ENCODE measurements around the gene PKP3.
"Not testable (repeated sequence)": the region's sequence is repeated elsewhere in the genome, so short reads cannot be mapped to it uniquely, and the experiment has no call there.

Gene PKP3, protein sequence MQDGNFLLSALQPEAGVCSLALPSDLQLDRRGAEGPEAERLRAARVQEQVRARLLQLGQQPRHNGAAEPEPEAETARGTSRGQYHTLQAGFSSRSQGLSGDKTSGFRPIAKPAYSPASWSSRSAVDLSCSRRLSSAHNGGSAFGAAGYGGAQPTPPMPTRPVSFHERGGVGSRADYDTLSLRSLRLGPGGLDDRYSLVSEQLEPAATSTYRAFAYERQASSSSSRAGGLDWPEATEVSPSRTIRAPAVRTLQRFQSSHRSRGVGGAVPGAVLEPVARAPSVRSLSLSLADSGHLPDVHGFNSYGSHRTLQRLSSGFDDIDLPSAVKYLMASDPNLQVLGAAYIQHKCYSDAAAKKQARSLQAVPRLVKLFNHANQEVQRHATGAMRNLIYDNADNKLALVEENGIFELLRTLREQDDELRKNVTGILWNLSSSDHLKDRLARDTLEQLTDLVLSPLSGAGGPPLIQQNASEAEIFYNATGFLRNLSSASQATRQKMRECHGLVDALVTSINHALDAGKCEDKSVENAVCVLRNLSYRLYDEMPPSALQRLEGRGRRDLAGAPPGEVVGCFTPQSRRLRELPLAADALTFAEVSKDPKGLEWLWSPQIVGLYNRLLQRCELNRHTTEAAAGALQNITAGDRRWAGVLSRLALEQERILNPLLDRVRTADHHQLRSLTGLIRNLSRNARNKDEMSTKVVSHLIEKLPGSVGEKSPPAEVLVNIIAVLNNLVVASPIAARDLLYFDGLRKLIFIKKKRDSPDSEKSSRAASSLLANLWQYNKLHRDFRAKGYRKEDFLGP

DNA sequence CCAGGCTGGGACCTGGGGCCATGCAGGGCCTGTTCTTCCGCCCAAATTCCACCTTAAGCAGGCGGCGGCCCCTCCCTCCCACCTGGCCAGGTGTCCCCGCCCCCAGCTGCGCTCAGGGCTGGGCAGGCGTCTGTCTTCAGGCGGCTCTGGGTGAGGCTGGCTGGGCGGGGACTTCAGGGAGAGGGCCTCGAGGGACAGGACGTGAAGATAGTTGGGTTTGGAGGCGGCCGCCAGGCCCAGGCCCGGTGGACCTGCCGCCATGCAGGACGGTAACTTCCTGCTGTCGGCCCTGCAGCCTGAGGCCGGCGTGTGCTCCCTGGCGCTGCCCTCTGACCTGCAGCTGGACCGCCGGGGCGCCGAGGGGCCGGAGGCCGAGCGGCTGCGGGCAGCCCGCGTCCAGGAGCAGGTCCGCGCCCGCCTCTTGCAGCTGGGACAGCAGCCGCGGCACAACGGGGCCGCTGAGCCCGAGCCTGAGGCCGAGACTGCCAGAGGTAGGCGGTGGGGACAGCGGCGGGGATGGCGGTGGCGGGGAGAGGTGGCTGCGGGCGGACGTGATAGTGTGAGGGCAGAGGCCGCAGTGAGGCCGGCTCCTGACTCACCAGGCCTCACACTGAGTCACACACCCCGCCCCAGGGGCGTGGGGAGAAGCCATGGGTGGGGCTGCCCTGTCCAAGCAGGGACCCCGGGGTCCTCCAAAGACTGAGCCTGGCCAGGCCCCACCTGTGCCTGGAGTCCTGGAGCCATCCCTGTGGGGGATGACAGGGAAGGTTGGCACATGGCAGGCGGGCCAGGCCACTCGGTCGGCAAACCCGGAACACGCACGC, at the start of gene PKP3:
Gene PKP3, plus strand, starts transcription at position 176 of the 824 bp plus-strand sequence. Its CDS starts 84 bp downstream, at position 260.
- no peak for DNase-seq

DNA sequence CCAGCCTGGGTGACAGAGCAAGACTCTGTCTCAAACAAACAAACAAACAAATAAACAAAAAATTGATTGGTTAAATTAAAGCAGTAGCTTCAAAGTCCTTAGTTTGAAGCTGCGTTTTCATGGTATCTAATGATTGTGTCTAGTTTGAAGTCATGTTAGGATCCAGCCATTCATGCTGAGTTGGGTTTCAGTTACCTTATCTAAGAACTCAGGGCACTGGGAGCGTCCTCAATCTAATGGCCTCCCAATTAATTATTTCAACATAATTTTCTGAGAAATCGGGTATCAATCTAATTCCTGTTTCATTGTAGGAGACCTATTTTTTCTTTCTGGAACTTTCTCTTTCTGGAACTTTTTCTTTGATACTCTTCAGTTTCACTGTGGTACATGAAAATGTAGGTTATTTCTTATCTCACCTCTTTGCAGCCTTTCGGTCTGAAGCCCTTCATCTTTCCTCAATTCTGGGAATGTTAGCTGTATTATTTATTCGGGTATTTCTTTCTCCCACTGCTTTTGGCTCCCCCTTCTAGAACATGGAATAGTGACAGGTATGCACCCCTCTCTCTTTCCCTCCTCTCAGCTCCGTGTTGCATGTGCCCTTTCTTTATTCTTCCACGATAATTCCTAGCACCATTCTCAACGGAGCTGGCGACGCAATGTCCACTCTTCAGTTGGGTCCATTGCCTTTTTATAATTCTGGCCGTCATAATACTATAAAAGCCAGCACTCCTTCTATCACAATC, 49.0 kb upstream of the PKP3 start:
- no peak for DNase-seq

DNA sequence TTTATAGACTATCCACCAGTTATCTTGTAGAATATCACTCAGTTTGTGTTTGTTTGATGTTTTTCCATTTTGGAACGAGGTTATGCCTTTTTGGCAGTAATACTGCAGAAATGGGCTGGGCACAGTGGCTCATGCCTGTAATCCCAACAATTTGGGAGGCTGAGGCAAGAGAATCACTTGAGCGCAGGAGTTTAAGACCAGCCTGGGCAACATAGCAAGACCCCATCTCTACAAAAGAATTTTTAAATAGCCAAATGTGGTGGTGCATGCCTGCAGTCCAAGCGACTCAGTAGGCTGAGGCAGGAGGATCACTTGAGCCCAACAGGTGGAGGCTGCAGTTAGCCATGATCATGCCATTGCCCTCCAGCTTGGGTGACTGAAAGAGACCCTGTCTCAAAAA, 47.5 kb upstream of the PKP3 start:
- no peak for DNase-seq

DNA sequence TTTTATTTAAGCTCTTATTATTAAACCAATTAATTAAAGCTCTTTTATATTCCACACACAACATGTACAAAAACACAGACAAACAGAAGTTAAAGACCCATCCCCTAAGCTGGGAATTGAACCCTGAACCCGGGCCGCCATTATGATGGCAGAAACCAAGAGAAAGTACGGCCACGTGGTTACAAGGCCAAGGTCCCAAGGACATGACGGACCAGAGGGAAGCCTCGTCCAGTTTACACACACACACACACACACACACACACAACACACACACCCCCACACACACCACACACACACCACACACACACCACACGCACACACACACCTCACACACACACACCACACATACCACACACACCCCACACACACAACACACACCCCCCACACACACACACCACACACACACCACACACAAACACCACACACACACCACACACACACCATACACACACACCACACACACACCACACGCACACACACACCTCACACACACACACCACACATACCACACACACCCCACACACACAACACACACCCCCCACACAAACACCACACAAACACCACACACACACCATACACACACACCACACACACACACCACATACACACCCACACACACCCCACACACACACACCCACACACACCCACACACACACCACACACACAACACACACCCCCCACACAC, 44.6 kb upstream of the PKP3 start:
- not testable (repeated sequence) for DNase-seq

DNA sequence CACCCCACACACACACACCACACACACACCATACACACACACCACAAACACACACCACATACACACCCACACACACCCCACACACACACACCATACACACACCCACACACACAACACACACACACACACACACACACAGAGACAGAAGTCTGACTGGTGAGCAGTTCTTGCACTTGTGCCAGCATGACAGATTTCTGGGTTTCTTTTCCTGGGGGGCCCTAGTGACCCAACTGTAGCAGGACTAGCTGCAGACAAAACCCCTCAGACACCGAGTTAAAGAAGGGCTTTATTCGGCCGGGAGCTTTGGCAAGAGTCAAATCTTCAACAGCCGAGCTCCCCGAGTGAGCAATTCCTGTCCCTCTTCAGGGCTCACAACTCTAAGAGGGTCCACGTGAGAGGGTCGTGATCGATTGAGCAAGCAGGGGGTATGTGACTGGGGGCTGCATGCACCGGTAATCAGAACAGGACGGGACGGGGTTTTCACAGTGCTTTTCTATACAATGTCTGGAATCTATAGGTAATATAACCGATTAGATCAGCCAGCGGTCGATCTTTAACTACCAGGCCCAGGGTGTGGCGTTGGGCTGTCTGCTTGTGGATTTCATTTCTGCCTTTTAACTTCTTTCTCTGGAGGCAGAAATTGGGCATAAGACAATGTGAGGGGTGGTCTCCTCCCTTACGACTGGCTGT, 43.8 kb upstream of the PKP3 start:
- peak; percentile 16 for DNase-seq

DNA sequence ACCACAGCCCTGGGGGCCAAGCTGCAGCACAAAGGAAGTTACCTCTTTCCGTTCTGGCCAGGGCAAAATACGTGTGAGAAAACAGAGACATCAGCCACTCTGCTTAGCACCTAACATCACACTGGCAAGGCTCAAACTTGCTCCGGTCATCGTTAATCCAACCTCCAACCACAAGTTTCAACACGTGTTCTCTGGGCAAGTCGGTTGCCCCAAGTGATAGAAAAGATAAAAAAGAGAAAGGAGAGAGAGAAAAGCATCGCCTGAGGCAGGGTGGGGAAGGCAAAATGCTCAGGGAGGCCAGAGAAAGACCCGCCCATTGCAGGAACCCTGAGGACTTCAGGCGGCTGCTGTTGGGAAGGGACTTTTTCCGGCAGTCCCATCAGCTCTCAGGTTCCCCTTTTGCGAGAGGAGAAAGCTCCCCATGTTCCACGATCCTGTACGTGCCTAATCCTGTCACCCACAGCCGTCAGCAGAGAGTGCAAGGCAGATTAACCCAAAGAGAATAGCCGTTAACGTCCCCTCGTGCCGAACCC, 43.2 kb upstream of the PKP3 start:
- DNase-seq: peak; percentile 36

DNA sequence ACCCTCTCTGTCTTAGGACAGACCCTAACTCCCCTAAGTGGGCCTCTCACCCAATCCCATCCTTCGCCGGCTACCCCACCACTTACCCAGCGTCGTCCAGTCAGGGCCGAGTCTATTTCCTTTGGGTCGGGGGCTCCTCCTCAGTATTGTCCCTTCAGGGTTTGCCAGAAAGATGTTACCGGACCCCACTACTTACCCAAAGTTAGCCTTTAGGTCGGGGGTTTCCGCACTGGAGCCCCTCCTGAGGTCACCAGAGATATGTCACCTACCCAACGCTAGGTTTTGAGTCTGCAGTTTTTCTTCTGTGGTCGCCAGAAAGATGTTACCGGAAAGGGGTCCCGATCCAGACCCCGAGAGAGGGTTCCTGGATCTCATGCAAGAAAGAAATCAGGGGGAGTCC, 42.6 kb upstream of the PKP3 start:
- DNase-seq: no peak

DNA sequence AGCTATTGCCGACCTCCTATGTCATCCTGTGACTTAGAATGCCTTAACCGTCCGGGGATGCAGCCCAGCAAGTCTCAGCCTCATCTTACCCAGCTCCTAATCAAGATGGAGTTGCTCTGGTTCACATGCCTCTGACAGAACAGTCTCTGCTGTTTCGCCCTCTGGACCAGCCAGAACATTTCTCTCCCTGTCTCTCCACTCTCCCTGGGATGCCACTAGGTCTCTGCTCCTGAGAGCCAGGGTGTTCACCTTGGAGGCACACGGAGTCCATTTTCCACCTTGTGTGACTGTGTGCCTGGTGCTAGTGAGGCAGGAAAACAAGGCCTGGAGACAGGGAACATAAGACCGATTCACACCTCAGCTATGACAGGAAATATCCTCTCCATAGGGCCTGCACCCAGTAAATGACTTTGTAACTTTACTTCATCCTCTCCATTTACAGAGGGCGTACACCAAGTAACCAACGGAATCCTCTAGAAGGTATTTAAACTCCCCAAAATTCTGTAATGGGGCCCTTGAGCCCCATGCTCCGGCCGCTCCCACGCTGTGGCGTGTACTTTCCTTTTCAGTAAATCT, 41.5 kb upstream of the PKP3 start:
- DNase-seq: peak; percentile 16

DNA sequence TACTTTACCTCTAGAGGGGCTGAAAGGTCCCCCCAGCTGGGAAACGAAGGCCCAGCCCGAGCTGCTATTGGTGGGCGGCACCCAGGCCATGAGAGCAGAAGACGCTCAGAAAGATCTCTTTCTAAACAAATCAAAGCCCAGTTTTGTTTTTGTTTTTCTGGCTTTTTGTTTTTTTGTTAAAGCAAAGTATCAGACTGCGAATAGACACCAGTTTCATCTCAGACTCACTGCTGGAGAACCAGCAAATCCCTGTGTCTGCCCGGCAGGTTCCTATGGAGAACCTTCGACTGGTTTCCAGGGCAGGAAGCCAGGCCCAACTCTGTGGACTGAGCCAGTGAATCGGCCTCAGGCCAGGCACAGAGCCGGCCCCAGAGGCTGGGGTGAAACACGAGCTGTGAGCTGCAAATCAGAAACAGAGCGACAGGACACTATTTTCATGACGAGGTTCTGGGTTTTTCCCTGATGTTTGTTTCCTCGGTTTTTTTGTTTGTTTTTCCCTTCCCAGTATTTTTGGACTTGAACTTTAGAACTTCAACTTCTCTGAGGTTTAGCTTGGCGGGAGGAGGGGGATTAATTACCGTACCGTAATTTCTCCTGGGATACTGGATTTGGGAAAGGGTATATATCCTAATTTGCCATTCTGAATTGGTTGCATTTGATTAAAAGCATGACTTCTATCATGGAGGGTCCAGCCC, 40.7 kb upstream of the PKP3 start:
- DNase-seq: peak; percentile 93

DNA sequence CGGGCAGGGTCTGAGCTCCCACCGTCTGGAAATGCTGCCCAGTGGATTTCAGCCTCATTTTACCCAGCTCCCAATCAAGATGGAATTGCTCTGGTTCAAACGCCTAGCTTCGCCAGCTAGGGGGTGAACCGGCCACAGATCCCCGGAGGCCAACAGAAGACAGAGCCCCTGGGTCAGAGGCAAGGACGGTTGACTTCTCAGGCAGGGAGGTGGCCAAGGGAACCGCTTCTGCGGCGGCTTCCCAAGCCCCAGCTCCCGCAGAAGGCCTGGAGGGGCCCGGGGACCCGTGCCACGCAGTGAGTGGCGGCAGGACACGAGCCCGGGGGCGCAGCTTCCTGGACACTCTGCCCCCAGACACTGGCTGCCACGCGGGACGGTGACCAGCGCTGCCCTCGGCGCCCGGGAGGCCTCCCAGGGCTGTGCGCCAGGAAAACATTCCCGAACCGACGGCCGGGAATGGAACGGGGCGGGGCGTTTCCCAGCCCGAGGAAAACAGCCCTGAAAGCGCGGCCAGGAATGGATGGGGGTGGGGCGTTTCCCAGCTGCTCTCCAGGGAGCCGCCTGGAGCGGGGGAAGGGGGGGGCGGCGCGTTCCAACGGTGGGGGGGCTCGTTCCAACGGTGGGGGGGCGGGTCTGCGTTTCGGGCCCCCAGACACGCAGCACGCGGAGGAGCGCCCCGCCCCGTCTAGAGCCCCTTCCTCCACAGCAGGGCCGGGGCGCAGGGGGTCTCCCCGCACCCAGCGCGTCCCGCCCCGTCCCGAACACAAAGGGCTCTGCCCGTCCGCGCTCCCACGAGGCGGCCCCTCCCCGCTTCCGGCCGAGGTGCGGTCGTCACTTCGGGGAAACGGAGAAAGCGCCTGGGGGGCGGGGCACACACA, 38.2 kb upstream of the PKP3 start:
- DNase-seq: peak; percentile 96

DNA sequence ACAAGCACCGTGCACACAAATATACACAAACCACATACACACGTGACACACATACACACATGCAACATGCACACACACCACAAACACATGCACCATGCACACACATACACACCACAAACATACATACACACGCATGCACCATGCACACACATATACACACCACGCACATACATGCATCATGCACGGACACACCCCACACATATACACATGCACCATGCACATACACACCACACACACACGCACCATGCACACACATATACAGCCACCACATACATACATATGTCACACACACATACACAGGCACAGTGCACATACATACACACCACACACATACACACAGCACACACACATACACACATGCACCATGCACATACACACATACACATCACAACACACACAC, 37.4 kb upstream of the PKP3 start:
- DNase-seq: peak; percentile 6

DNA sequence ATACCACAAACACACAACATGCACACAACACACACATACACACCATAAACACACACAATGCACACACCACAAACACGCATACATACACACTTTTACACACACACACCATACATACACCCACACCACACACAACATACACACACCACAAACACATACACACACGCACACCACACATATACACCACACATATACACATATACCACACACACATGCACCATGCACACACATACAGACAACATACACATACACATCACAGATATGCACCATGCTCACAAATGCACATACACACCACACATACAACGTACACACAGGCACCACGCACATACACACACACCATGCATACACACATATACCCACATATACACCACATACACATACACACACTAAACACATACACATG, 36.4 kb upstream of the PKP3 start:
- peak; percentile 8 for DNase-seq

DNA sequence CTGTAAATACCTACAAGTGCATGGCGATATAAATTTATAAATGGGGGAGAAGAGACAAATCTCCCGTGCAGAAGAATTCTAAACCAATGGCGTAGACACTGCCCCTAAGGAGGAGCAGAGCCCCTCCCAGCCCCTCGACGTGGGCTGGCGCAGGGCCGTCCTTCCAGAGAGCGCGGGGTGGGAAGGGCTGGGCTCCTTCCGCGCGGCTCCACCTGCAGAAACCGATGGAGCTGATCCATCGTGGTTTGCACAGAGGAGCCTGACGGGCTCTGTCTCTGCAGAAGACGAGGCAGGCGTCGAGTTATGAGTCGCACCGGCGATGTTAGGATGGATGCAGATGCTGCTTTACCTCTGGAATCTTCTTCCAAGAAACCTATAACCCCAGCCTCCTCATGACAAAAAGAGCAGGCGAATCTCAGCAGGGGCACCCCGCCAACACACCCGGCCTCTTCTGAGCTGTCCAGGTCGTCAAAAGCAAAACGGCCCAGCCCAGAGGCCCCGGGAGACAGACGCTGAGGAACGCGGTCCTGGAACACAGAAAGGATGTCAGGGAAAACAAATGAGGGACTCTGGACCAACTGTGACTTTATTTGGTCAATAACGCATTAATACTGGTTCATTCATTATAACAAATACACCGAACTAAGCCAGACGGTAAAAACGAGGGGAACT, 35.7 kb upstream of the PKP3 start:
- DNase-seq: peak; percentile 21

DNA sequence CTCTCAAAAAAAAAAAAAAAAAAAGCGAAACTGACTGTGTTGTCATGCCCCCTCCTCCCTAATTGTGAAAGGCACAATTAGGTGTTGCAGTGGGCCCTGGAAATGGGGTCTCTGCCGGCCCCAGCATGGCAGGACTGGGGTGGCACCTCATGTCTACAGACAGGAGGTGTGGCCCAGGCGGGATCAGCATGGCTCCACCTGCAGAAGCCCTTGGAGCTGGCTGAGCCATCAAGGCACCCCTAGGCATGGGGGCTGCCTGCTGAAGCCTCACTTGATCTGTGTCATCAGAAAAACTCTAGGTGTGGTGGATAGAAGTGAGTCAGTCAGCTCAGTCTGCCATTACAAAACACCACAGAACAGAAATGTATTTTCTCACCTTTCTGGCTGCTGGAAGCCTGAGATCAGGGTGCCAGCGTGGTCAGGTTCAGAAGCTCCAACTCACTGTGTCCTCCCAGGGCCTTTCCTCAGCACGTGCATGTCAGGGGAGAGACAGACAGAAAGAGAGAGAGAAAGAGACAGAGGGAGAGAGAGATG, 34.8 kb upstream of the PKP3 start:
- DNase-seq: peak; percentile 11

DNA sequence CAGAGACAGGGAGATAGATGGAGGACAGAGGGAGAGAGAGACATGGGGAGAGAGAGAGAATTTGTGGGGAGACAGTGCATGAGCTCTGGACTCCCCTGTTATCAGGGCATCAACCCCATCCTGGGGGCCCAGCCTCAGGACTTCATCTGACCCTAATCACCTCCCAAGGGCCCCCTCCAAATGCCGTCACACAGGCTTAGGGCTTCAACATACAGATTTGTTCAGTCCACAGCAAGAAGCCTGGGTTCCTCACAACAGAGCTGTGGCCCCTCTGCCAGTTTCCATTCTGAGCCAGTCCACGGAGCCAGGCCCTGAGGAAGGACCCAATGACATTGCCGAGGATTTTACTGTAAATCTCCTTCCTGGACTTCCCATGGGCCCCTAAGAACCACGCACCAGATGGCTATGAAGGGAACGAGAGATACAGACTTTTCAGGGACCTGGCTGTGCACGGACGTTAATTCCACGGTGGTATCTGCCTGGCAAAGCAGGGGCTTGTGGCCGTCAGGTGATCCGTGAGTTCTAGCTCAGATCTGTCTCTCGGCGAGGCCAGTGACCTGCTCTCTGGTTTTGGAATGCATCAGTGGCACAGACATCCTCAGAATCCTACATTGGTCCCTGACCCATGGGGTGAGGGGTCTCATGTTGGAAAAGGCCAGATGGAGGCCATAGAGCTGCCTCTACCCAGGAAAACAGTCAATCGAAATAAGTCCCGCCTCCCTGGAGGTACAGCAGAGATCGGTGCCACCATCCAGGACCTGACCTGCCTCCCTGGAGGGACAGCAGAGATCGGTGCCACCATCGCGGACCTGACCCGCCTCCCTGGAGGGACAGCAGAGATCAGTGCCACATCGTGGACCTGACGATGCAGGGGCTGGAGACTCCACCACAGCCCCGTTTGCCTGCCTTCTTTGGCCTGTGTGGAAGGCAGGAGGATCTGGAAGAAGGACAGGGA, 33.4 kb upstream of the PKP3 start:
- peak; percentile 36 for DNase-seq

DNA sequence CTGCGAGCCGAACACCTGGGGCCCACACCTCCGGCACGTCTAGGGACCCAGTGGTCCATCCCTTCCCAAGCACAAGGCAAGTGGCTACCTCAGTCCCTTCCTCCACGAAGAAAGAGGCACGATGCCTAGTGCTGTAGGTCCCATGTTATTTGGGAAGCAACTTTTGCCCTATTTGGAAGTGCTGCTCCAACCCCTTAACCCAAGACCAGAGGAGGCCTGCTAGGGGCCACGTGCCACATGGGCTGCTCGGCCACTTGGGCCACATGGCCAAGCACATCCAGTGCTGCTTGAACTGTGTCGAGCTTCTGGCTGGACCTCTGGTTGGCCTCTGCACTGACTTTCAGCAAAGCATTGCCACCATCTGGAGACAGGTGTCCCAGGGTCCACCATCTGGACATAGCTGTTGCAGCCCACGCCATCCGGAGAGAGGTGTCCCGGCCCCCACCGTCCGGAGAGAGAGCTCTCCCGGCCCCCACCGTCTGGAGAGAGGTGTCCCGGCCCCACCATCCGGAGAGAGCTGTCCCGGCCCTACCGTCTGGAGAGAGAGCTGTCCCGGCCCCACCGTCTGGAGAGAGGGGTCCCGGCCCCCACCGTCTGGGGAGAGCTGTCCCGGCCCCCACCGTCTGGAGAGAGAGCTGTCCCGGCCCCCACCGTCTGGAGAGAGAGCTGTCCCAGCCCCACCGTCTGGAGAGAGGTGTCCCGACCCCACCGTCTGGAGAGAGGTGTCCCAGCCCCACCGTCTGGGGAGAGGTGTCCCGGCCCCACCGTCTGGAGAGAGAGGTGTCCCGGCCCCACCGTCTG, 31.2 kb upstream of the PKP3 start:
- peak; percentile 17 for DNase-seq
